ENCODE data around the gene NUDCD3.

DNA sequence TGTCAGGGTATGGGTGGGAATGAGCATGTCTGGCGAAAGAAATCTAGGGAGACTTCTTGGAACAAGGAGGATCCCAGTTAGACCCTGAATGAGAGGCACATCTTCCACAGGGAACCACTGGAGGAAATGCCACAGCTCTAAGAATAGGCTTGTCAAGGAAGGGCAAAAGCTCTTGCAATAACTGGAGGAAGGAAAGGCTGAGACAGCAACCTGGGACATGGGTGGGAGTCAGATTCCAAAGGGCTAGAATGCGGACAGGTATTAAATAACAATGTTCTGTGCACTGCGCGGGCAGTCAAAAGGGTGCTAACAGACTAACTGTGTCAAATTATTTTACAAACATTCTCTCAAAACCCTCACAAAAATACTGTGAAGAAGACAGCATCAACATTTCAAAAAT lies 4.5 kb downstream of the NUDCD3 start:
- TF ChIP-seq CTCF (conservative IDR thresholded peaks at IDR 0.05; ENCODE audit: low read depth, low read length) = no peak
- TF ChIP-seq EZH2phosphoT487 (IDR thresholded peaks at IDR 0.05; ENCODE audit: borderline replicate concordance, low read length) = no peak

All from PC-3 (cell line).